Esophagus muscularis mucosa (tissue), 3 donors: ENCODE data around the gene KNG1.

Experiments used
- POLR2AphosphoS5 ChIP-seq, 2 donors: sonication (generic); formaldehyde crosslinking; IDR thresholded peaks; one replicate each; pipeline ENCODE4 v1.6.1; 2017; ENCODE audit warnings: antibody characterized with exemption in 2 of 2
- TF ChIP-seq, protein P1 (sequence below), 3 experiments: fragments of 200-600 bp in 2 of 3; fragments of 450-650 bp in 1 of 3; sonication (generic) in 2 of 3; IDR thresholded peaks; one replicate each; pipeline ENCODE4 v1.5.1; 2017 to 2019; ENCODE audit warnings: antibody characterized with exemption in 3 of 3, mild to moderate bottlenecking in 2 of 3, moderate library complexity in 1 of 3

DNA sequence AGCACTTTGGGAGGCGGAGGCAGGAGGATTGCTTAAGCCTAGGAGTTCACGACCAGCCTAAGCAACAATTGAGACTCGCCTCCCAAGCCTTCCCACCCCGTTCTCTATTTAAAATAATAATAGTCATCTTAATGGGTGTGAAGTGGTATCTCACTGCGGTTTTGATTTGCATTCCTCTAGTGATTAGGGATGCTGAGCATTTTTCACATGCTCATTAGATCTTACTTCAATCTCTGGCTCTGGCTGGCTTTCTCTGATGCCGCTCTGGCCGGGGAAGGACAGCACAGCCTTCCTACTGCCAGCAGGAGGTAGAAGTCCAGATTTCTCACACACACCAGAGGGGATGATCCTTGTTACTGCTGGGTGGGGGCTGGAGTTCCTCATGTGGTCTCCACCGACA is 58.8 kb downstream of the KNG1 start:
- TF ChIP-seq POLR2AphosphoS5 (IDR thresholded peaks at IDR 0.05) = no peak
- TF ChIP-seq, protein P1, sequence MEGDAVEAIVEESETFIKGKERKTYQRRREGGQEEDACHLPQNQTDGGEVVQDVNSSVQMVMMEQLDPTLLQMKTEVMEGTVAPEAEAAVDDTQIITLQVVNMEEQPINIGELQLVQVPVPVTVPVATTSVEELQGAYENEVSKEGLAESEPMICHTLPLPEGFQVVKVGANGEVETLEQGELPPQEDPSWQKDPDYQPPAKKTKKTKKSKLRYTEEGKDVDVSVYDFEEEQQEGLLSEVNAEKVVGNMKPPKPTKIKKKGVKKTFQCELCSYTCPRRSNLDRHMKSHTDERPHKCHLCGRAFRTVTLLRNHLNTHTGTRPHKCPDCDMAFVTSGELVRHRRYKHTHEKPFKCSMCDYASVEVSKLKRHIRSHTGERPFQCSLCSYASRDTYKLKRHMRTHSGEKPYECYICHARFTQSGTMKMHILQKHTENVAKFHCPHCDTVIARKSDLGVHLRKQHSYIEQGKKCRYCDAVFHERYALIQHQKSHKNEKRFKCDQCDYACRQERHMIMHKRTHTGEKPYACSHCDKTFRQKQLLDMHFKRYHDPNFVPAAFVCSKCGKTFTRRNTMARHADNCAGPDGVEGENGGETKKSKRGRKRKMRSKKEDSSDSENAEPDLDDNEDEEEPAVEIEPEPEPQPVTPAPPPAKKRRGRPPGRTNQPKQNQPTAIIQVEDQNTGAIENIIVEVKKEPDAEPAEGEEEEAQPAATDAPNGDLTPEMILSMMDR (IDR thresholded peaks at IDR 0.05) = no peak
